Esophagus mucosa (tissue), 1 donor: Measurements from ENCODE around the gene PDE1C. TPM values are rescaled to one million over a fixed set of nuclear protein-coding genes. Genes with fewer than 3 reads are reported as not detected.
"Not testable (repeated sequence)": the region's sequence is repeated elsewhere in the genome, so short reads cannot be mapped to it uniquely, and the experiment has no call there.

ENCODE experiments used
- ATAC-seq: fragments of 200-7000 bp; cut with Tn5 transposase; one replicate; pipeline ENCODE4 v1.9.1; 2020
- total RNA-seq: library from RNA; stranded (reverse); gene quantifications from one replicate; pipeline ENCODE4 v1.2.4, GENCODE V29; 2023
- donor health status: DM: yes; HTN: yes; CAD: no.

PDE1C gene
- total RNA-seq, 1 donor from 2014 or later, result 0.72 TPM

DNA sequence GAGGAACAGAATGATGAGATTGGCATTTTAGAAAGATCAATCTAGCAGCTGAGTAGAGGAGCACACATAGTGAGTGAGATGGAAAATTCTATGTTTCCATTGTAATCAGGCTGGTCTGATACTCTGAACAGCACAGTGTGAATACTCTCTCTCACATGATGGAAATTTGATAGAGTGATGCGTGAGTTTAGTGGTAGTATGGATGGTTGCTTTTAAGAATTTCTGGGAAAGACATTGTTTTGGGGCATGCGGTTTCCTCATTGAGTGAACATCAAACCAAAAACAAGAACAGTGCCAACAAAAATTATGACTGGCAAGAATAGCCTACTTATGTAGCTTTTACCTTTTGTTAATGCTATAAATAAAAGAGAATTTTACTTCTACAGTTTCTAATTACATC is 183.2 kb downstream of the PDE1C start:
- no peak for ATAC-seq

DNA sequence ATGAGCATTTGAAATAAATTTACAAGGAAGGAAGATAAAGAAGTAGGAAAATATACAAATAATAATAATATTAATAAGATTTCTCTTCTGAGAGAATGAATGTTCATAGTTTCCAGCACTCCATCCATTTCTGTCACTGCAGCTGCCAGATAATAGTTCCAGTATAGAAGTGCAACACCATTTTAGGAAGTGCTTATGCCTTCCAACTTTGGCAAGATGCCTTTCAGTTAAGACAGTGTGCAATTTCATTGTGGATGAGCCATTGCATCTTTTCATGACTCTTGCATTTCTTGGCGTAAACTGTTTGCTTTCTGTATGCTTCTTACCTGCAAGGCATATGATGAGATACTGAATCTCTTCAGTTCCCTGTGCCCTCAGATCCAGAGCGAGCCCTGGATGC is 185.0 kb downstream of the PDE1C start:
- no peak for ATAC-seq

DNA sequence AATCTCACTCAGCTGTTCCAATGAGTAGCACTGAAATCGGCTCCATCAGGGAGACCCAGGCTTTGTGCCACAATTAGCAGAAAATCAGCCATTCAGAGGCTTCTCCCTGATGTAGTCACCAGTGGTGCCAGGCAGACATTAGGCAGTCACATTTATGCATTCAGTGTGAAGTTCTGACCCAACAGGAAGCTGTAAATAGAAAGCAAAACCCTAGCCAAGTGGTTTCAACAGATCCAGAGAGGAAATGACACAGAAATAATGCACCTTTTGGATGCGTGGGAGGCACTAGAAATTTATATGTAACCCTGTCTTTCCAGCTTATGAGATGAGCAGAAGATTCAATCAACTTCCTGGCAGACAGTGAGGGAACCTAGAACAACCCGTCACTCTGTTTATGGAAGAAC is 186.4 kb downstream of the PDE1C start:
- peak; percentile 66 for ATAC-seq

DNA sequence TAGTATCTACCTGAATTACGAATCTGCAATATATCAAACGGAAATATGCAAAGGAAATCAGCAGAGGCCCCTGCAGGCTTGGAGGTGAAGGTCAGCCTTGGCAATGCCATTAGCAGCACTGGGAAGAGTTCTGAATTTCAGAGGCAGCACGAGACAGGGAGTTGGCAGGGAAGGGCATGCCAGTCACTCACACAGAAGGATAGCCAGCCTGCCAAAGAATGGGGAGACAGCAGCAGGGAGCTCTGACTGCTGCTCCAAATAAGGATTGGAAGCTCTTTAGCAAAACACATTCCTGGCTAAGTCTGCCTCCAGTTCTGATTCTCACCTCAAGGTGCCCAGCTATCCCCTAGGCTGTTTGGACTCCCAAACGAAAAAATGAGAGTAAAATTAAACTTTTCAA is 188.0 kb downstream of the PDE1C start:
- ATAC-seq, result no peak

DNA sequence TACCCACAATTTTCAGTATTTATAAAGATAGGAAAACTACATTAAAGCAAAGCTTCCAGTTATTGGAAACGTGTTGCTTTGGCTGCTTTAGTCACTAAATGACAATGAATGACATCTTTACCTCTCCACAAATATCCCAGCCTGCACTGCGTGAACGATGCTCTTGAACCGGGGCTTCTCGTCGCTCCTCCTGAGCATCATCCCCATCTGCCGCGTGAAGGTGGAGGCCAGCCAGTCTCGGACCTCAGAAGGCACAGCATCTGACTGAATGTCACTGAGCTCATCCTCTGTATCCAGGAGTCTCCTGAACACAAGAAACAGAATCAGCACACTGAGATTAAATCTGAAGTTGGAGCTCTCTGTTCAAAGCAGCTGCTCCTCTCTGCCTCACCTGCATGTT is 191.3 kb downstream of the PDE1C start:
- ATAC-seq, result no peak

DNA sequence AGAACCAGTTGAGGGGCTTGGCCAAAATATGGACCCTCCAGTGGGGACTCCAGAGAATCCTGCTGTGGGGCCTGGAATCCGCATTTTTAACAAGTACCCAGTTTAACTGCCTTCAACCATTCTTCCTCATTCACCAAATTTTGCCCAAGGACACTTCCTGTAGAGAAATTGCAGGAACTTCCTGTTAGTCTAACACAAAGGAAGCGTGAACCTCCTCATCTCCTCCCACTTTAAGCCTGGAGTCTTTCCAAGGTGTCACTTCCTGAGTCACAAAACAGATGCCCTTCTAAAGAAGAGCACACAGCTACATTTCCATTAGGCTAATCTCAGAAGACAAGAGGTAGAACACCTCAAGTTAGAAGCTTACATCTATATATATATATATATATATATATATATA is 194.8 kb downstream of the PDE1C start:
- ATAC-seq, result peak; percentile 38

DNA sequence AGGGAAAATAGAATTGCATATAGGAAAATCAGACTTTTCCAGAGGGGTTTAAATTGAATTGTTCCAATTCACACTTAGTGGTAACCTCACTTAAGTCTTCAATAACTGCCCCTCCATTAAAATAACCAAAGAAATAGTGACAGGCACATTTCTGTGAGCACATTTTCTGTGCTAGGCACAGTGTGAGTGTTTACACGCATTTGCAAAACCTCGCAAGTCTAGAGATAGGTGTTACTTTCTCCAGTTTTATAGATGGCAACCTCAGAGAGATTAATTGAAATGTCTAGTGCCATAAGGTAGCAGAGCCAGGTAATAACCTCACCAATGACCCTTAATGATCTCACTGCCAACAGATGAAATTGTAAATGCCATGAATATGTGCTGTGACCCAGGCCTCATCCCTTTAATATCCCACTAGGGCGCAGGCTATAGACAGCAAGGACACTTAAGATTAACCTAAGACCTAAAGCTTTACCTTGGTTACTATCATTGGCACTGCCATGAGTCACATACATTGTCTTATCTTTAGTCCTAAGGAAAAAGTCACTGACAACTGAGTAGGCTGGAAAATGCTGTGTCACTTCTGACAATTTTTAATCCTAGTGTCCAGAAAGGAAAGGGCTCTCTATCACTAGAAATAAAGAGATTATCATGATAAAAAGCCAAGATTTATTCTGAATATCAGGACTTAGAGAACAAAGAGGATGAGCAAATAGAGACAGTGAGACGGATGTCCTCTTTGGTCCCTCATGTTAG is 195.4 kb downstream of the PDE1C start:
- no peak for ATAC-seq

DNA sequence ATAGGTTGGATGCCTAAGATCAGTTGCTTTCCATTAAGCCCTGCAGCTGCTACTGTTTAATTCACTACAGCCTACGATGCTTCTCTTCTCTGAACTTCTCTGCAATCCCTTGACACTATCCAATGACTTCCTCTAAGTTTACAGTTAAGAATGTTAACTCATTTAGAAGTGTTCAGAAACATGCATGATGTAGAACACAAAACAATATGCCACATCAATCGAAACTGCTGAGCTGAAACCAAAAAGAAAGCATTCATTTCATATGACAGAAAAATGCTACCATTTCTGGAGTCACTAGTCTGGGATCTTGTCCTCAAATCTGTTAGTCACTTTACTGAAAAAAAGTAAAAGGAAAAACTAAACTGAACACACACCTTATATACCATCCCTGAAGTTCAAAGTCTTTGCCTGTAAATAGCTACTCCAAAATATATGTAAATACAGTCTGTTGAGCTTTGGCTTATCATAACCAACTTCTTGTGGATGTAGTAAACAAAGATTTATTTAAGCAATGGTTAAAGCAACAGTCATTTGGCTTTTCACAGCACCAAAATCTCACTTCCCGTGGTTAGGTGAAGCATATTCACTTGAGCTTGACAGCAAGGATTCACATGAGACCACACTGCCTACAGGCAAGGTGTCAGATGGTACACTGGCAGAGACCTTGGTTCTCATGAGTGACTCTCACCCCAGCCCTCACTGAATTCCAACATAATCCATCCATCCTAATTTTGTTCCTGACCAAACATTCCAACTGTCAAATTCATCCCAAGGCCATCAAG is 196.2 kb downstream of the PDE1C start:
- ATAC-seq, result no peak

DNA sequence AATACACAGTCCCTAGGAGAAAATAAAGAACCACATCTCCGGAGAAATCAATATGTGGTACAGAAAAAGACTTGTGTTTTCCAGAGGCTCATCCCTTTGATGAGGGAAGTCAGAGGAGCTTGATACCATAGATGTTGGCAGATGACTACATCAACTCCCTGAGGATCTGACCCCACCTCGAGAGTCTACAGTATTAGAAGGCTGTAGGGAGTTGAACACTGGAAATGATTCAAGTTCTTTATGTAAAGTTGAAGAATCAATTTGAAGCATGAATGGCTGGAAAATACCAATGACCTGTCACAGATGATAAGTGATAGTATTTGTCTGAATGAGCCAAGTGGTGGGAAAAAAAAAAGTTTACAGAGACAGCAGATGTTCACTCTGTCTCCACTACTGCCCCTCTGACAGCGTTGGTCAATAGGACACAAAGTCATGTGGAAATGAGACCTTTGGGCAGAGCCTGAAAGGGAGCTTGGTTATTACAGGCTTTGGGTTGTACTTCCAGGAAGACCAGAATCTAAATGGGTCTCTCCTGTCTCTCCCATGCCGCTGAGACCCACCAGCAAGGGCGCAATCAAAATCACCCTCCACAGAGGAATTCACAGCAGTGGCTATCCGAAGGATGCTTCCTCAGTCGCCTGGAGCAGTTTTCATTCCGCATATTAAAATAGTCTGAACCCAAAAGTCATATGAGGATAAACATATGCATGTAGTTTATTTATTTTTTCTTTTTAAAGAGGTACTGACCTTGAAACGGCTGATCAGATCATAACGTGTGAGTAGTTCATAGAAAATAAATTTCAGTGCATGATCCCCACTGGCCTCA is 197.4 kb downstream of the PDE1C start:
- no peak for ATAC-seq

DNA sequence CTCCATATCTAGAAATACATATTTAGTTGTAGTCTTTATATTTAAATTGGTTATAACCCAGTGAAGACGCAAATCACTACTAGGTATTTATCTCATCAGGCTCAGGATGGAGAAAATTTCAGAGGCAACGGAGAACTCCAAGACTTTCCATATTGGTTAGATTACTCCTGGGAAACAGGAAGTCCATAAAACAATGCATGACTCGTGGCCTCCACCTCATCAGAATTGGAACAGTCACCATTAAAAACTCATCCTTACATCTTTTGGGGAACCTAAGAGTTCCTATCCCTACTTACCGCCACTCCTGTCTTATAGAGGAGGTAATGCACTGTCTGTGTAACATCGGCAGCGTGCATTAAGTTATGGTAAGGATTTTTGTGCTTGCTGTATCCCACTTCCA is 205.6 kb downstream of the PDE1C start:
- ATAC-seq, result no peak

DNA sequence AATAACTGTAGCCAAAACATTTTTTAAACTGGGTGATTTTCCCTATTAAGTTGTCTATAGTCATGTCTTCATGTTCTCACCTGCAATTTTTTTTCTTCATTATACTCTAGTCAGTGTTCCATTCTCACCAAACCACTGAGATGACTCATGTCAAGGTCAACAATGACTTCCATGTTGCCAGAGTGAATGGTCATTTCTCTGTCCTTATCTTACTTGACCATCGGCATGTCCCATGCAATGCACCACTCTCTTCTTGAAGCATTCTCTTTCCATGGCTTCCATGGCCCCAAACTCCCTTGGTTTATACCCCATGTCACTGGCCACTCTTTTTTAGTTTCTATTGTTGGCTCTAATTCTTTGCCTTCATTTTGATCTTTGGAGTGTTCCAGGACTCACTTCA is 209.3 kb downstream of the PDE1C start:
- ATAC-seq, result no peak

DNA sequence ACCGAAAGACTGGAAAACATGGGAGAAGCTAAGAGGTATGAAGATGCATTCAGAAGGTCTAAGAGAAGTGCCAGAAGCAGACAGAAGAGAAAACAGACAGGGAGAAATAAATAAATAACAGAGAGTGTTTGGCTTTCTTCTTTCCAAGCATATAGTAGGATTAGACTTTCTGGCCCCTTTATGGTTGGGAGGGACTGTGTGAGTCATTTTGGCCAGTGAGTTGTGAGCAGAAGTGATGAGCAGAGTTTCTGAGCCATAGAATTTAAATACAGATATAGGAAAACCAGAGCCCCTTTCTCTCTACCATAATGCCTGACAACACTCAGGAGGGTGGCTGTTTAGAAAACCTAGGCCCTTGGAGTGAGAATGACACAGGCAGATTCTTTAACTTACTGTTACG is 212.2 kb downstream of the PDE1C start:
- no peak for ATAC-seq

DNA sequence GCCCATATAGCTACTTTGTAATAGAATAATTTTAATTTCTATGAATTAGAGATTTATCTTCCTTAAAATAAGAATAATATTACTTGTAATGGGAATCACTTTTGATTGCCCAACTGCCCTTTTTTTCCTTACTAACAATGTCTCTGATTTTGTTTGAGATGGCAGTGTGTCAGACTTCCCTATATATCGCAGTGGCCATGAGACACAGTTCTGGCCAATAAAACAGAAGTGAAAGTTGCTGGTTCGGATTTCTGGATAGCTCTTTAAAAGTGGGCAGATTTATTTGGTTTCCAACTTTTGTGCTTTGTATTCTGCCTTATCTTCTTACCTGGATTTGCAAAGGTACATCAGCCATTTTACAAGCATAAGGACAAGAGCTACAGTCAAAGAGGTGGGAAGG is 213.0 kb downstream of the PDE1C start:
- ATAC-seq, result no peak

DNA sequence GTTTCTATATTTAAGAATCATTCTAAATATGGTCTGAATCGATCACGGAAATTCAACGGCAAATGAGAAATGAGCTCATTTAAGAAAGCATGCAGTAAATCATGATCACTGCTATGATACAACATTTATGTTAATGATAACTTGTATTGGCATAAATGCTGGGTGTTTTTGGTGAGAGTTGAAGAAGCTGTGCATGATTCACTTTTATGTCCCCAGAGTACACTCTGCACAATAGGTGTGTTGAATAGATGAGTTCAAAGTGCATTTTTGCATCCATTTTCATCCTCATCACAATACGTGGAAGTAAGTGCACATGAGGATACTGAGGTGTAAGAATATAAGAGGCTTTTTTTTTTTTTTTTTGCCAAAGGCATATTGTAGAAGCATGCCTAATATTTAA is 213.9 kb downstream of the PDE1C start:
- no peak for ATAC-seq

DNA sequence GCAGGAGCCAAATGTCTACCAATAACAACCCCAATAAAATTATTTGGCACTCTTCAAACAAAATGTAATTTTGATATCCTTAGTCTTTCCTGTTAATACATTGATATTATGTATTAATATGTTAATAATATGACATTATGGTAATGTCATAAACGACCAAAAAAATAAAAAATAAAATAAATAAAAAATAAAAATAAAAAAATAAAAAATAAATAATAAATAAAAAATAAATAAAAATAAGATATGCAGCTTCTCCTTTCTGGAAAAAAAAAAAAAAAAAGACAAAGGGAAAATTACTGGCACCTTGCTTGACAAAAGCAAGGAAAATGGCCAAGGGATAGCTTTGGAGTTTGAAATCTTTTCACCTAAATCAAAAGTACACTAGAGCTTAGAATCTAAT is 214.7 kb downstream of the PDE1C start:
- no peak for ATAC-seq

DNA sequence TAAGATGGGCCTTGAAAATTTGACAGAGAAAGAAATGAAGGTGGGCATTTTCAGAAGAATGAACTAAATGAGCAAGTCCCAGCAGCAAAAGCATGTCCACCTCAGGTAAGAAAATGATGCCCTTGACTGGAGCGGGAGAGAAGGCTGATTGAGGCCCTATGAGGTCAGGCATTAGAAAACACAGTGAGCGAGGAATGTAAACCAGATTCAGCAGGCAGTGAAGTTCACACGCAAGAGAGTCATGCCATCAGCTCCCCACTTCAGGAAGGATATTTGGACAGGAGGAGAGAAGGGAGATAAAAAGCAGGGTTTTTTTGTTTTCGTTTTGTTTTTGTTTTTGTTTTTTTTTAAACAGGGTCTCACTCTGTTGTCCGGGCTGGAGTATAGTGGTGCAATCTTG is 216.8 kb downstream of the PDE1C start:
- no peak for ATAC-seq

DNA sequence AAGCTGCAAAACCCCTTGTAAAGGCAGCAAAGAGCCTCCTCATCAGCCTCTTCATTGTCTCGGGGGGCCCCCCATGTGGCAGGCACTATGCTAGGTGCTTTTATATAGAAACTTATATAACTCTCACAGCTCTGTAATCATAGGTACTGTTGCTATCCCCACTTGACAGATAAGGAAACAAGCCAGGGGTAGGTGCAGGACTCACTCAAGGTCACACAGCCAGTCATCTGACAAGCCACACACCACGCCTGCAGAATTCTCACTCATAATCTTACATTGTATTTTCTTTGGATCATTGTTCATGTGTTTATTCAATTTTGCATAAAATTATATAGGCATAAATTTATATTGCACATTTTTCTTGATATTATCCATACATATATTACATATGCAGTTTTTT is 217.7 kb downstream of the PDE1C start:
- no peak for ATAC-seq

DNA sequence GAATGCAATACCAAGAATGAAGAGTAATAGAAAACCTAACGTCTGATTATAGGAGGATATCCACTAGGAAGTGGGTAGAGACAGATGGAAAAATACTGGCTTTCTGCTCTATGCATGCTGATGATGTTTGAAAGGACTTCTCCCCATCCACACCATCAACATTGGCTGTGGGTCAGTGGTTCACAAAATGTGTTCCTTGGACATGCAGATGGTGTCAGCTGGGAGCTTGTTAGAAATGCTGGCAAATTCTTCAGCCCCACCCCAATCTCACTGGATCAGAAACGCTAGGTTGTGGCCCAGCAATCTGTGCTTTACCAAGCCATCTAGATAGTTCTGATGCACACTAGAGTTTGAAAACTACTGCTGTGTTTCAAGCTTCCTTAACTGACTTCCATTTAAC is 219.1 kb downstream of the PDE1C start:
- no peak for ATAC-seq

DNA sequence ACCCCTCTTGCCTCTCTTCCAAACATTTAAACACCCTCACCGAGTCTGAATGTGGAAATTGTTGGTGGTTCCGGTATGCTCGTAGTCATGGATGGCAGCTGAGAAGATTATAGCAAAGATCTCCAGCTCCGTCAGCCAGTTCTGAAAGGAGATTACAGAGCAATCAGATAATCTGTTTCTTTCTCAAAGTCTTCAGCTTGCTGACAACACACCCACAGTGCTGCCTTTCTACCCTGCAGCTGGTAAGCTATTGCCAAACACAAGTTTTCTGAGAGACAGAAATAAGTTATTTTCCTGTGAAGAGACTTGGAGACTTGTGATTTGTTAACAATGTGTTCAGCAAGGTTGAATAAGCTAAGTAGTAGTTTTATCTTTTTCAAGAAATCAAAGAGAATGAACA is 219.6 kb downstream of the PDE1C start:
- ATAC-seq, result no peak

DNA sequence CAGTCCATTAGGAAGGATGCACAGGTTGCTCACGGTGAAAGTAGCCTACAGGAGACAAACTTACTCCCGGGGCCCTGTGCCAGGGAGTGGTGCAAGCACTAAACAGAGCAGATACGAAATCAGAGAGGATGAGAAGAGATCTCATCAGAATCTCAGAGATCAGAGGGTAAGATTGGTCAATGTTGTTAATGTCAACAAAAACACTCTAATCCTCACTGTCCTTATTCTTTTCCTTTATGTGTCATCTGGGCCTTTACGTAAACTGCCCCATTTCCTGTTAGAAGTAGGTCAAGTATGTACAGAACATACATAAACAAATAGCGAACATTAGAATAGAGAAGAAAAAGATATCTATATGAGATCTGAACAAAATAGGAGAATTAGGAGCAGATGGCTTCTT is 220.1 kb downstream of the PDE1C start:
- ATAC-seq, result no peak

DNA sequence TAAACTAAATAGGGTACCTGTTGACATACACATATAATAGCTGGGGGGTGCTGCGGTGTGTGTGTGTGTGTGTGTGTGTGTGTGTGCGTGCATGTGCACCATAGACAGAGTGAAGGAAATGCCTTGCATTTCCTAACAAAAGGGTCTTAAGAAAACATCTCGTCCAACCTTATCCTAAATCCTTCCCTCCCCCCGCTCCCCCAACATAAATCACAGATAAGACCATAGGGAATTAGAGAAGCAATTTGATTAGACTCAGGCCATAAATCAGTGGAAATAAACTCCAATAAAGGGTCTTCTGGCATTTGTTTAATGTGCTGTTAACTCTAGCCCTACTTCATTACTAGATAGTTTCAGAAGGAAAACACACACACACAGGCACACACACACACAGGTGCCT is 234.7 kb downstream of the PDE1C start:
- ATAC-seq, result no peak

DNA sequence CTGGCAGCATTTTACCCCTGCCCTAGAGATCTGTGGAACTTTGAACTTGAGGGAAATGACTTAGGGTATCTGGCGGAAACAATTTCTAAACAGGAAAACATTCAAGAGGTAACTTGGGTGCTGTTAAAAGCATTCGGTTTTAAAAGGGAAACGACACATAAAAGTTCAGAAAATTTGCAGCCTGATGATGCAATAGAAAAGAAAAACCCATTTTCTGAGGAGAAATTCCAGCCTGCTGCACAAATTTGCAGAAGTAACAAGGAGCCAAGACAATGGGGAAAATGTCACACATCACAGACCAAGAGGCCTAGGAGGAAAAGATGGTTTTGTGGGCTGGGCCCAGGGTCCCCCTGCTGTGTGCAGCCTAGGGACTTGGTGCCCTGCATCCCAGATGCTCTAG is 236.6 kb downstream of the PDE1C start:
- not testable (repeated sequence) for ATAC-seq

DNA sequence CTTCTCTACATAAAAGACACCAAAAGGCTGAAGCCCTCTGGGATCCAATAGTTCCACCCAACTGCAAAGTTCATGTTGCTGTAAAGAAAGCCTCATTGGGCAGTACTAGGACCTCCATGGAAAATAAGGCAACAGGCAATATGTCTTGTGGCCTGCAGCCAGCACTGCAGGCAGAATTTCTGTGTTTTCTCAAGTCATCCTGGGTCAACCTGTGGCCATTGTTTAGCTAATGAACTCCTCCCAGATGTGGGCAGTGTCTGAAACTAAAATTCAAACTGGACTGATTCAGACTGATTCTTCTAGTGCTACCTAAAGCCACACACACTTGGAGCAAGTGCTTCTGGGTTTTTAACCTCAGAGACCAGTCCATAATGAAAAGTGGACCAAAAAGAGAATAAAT is 241.7 kb downstream of the PDE1C start:
- ATAC-seq, result no peak

DNA sequence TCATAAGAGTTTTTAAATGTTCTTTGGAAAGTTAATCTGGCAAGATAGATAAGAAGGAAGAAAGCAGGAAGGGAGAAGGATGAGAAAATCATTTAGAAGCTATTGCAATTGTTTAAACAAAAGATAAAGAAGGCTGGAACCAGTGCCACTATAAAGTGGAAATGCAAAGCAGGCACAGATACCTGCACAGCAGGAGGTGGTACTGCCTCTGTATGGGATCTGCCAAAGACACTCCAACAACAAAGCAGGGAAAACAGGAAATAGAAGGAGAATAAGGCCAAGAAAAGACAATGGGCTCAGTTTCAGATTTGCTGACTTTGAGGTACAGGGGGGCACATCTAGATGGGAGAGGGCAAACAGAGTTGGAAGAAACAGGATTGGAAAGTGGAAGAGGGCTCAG is 244.6 kb downstream of the PDE1C start:
- ATAC-seq, result no peak
